ENCODE measurements around the gene LSAMP.

The LSAMP gene

DNA sequence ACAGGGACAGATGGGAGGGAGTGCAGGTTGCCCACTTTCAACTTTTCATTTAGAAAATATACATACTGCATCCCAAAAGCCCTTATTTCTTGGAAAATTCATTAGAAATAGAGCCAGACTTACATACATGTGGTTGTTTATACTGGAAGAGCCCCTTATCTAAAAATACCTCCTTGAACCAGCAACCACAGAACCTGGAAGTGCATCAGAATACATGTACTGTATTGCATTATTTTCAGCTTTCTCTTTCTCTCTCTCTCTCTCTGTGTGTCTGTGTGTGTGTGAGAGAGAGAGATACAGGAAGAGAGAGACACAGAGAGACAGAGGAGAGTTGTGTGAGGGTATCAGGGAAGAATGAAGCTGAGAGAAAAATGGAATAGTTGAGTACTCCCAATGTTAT lies 29.5 kb upstream of the LSAMP start:
- Histone ChIP-seq H3K79me2 (ENCODE audit: low read length) (no peaks in the 10 kb centered on the region), H3K4me2 (ENCODE audit: low read length) (no peak overlapping the region), H3K9ac (ENCODE audit: low read length) (no peak overlapping the region), H3K9me3 (ENCODE audit: insufficient read depth, low read length) (no peaks in the 10 kb centered on the region), H3K4me1 (ENCODE audit: low read length) (no peaks in the 10 kb centered on the region), H2AFZ (ENCODE audit: low read depth, low read length) (no peak overlapping the region), H3K27ac (ENCODE audit: low read length) (no peak overlapping the region), H4K20me1 (ENCODE audit: insufficient read depth, low read length) (no peaks in the 10 kb centered on the region), H3K27me3 (ENCODE audit: low read depth, low read length) (no peaks in the 10 kb centered on the region), H3K36me3 (replicated peaks; ENCODE audit: low read depth, low read length) (no peaks in the 10 kb centered on the region), H3K4me3 (ENCODE audit: low read length) (no peak overlapping the region)
- TF ChIP-seq, protein P1, sequence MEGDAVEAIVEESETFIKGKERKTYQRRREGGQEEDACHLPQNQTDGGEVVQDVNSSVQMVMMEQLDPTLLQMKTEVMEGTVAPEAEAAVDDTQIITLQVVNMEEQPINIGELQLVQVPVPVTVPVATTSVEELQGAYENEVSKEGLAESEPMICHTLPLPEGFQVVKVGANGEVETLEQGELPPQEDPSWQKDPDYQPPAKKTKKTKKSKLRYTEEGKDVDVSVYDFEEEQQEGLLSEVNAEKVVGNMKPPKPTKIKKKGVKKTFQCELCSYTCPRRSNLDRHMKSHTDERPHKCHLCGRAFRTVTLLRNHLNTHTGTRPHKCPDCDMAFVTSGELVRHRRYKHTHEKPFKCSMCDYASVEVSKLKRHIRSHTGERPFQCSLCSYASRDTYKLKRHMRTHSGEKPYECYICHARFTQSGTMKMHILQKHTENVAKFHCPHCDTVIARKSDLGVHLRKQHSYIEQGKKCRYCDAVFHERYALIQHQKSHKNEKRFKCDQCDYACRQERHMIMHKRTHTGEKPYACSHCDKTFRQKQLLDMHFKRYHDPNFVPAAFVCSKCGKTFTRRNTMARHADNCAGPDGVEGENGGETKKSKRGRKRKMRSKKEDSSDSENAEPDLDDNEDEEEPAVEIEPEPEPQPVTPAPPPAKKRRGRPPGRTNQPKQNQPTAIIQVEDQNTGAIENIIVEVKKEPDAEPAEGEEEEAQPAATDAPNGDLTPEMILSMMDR (IDR thresholded peaks at IDR 0.05; ENCODE audit: low read depth, low read length) = no peak
- TF ChIP-seq EZH2phosphoT487 (IDR thresholded peaks at IDR 0.05; ENCODE audit: low read depth) = no peak

DNA sequence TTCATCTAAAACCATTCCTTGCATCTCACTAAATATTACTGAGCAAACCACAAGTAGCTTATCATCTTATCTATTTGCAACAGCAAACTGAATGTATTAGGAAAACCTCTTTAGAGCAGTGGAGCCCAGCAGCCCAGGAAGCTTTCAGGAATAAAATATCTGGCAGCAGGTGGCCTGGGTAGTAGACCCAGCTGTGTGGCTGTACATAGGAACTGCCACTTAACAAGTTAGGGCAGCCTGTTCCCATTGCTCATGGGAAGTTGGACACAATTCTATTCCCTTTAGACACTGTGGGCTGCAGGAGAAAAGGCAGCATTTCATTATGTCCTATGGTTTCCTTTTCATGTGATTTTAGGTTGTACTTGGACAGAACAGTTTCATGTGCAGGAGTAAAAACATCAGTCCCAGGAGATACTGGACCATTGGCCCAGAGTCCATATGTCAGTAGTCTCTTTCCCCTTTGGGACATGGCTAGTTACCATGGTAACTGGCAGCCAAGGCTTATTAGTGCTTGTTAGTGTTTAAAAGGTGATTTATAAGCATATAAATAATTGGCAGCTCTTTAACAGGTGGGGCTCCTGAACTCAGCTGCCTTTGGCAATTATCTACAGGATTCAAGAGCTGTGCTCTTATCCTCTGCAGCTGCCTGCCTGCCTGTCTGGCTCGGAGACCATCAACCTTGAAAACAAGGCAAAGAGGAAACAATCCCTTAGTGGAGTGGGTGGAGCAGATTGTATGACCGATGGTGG lies 28.9 kb upstream of the LSAMP start:
- TF ChIP-seq, protein P1 (IDR thresholded peaks at IDR 0.05; ENCODE audit: low read depth, low read length) = no peak
- TF ChIP-seq EZH2phosphoT487 (IDR thresholded peaks at IDR 0.05; ENCODE audit: low read depth) = no peak
- Histone ChIP-seq H3K9me3 (ENCODE audit: insufficient read depth, low read length) (no peaks in the 10 kb centered on the region), H3K27me3 (ENCODE audit: low read depth, low read length) (no peaks in the 10 kb centered on the region), H4K20me1 (ENCODE audit: insufficient read depth, low read length) (no peaks in the 10 kb centered on the region), H3K4me1 (ENCODE audit: low read length) (no peaks in the 10 kb centered on the region), H3K9ac (ENCODE audit: low read length) (no peak overlapping the region), H3K4me3 (ENCODE audit: low read length) (no peak overlapping the region), H2AFZ (ENCODE audit: low read depth, low read length) (no peak overlapping the region), H3K4me2 (ENCODE audit: low read length) (no peak overlapping the region), H3K36me3 (replicated peaks; ENCODE audit: low read depth, low read length) (no peaks in the 10 kb centered on the region), H3K27ac (ENCODE audit: low read length) (no peak overlapping the region), H3K79me2 (ENCODE audit: low read length) (no peaks in the 10 kb centered on the region)

DNA sequence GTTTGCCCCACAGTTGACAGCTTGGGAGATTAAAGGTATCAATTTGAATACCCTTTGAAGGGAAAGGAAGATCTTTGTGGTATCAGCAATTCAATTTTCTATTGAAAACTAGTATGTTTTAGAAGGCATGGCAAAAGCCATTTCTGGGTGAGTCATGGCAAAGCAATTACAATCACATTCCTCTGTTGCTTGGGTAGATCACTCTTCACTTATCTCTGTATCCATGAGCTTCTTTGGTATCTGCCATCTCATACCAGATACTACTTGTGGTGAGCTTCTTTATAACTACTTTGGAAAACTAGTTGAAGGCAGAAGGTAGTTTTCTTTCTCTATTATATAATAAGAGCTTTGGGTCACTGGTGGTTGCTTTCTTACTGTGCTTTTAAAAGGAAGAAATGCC lies 28.3 kb upstream of the LSAMP start:
- Histone ChIP-seq H2AFZ (ENCODE audit: low read depth, low read length) (no peak overlapping the region), H4K20me1 (ENCODE audit: insufficient read depth, low read length) (no peaks in the 10 kb centered on the region), H3K4me3 (ENCODE audit: low read length) (no peak overlapping the region), H3K9me3 (ENCODE audit: insufficient read depth, low read length) (no peaks in the 10 kb centered on the region), H3K27ac (ENCODE audit: low read length) (no peak overlapping the region), H3K27me3 (ENCODE audit: low read depth, low read length) (no peaks in the 10 kb centered on the region), H3K79me2 (ENCODE audit: low read length) (no peaks in the 10 kb centered on the region), H3K9ac (ENCODE audit: low read length) (no peak overlapping the region), H3K36me3 (replicated peaks; ENCODE audit: low read depth, low read length) (no peaks in the 10 kb centered on the region), H3K4me2 (ENCODE audit: low read length) (no peak overlapping the region), H3K4me1 (ENCODE audit: low read length) (no peaks in the 10 kb centered on the region)
- TF ChIP-seq EZH2phosphoT487 (IDR thresholded peaks at IDR 0.05; ENCODE audit: low read depth) = no peak
- TF ChIP-seq, protein P1 (IDR thresholded peaks at IDR 0.05; ENCODE audit: low read depth, low read length) = no peak

DNA sequence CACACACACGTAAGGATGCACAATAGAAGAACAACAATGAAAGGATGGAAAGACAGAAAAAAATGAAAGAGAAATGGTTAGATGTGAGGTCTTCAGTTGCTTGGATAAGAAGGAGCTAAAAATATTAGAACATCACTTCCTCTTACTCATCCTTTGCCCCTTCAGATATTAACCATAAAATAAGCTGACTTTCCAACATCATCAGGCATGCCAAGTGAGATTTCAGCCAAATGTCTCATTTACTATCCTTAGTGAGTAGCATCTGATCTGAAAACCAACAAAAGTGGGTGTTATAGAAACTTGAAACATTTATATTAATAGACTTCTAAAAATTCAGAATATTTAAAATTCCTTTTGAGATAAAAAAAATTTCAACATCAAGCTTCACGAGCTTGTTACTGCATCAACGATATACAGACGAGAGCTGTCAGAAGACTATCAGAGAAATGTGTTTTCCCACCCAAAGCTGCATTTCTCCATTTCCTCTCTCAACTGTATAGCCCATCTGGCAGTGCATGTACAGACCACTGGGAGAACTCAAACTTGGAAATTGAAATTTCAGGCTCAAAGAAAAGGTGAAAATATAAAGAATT lies 25.4 kb upstream of the LSAMP start:
- TF ChIP-seq EZH2phosphoT487 (IDR thresholded peaks at IDR 0.05; ENCODE audit: low read depth) = no peak
- TF ChIP-seq, protein P1 (IDR thresholded peaks at IDR 0.05; ENCODE audit: low read depth, low read length) = no peak
- no peak overlapping the region for H3K9ac ChIP-seq (ENCODE audit: low read length)
- H3K27me3 ChIP-seq (ENCODE audit: low read depth, low read length) = no peaks in the 10 kb centered on the region
- no peak overlapping the region for H3K27ac ChIP-seq (ENCODE audit: low read length)
- H3K79me2 ChIP-seq (ENCODE audit: low read length) = no peaks in the 10 kb centered on the region
- H3K4me2 ChIP-seq (ENCODE audit: low read length) = no peak overlapping the region
- H2AFZ ChIP-seq (ENCODE audit: low read depth, low read length) = no peak overlapping the region
- H4K20me1 ChIP-seq (ENCODE audit: insufficient read depth, low read length) = no peaks in the 10 kb centered on the region
- H3K4me1 ChIP-seq (ENCODE audit: low read length) = no peaks in the 10 kb centered on the region
- no peak overlapping the region for H3K4me3 ChIP-seq (ENCODE audit: low read length)
- no peaks in the 10 kb centered on the region for H3K9me3 ChIP-seq (ENCODE audit: insufficient read depth, low read length)
- H3K36me3 ChIP-seq (replicated peaks; ENCODE audit: low read depth, low read length) = no peaks in the 10 kb centered on the region
